Type B pancreatic cell (in vitro differentiated cells): Measurements from ENCODE around the gene HIC2. TPM values are rescaled to one million over a fixed set of nuclear protein-coding genes. Genes with fewer than 3 reads are reported as not detected.
"Not testable (repeated sequence)": the region's sequence is repeated elsewhere in the genome, so short reads cannot be mapped to it uniquely, and the experiment has no call there.

ENCODE experiments used
- DNase-seq: peaks from one replicate; pipeline ENCODE4 v3.0.0; 2021; ENCODE audit warnings: mixed read lengths; ENCODE audit not compliant: unreplicated experiment; ENCODE audit errors: extremely low spot score
- H3K27ac Mint-ChIP-seq: 2 replicates; pipeline ENCODE4 v1.8.0; 2021; ENCODE audit warnings: mild to moderate bottlenecking, mixed read lengths
- H3K27me3 Mint-ChIP-seq: 2 replicates; pipeline ENCODE4 v1.8.0; 2021; ENCODE audit warnings: mixed read lengths
- H3K36me3 Mint-ChIP-seq: 2 replicates; pipeline ENCODE4 v1.8.0; 2021; ENCODE audit warnings: mixed read lengths
- H3K4me1 Mint-ChIP-seq: one replicate; pipeline ENCODE4 v1.8.0; 2021; ENCODE audit warnings: mixed read lengths; ENCODE audit not compliant: unreplicated experiment
- H3K4me3 Mint-ChIP-seq: 2 replicates; pipeline ENCODE4 v1.8.0; 2021; ENCODE audit warnings: mild to moderate bottlenecking, mixed read lengths
- H3K9me3 Mint-ChIP-seq: 2 replicates; pipeline ENCODE4 v1.8.0; 2021; ENCODE audit warnings: mixed read lengths
- long read RNA-seq: library from polyadenylated mRNA; unstranded; transcript quantifications from one replicate; pipeline ENCODE4 v2.0.0, GENCODE V29; 2020
- total RNA-seq: library from RNA; stranded (reverse); gene quantifications from 2 replicates; pipeline ENCODE4 v1.2.1, GENCODE V29; 2021; ENCODE audit warnings: low replicate concordance

HIC2 gene, protein sequence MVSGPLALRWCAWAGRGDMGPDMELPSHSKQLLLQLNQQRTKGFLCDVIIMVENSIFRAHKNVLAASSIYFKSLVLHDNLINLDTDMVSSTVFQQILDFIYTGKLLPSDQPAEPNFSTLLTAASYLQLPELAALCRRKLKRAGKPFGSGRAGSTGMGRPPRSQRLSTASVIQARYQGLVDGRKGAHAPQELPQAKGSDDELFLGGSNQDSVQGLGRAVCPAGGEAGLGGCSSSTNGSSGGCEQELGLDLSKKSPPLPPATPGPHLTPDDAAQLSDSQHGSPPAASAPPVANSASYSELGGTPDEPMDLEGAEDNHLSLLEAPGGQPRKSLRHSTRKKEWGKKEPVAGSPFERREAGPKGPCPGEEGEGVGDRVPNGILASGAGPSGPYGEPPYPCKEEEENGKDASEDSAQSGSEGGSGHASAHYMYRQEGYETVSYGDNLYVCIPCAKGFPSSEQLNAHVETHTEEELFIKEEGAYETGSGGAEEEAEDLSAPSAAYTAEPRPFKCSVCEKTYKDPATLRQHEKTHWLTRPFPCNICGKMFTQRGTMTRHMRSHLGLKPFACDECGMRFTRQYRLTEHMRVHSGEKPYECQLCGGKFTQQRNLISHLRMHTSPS
- 36.1 and 65.5 TPM in 2 replicates for total RNA-seq
- long read RNA-seq, partial matches to known transcripts, result 0 of 7 reads
- long read RNA-seq, other reads (novel, unspliced or antisense), result 7 of 7 reads

DNA sequence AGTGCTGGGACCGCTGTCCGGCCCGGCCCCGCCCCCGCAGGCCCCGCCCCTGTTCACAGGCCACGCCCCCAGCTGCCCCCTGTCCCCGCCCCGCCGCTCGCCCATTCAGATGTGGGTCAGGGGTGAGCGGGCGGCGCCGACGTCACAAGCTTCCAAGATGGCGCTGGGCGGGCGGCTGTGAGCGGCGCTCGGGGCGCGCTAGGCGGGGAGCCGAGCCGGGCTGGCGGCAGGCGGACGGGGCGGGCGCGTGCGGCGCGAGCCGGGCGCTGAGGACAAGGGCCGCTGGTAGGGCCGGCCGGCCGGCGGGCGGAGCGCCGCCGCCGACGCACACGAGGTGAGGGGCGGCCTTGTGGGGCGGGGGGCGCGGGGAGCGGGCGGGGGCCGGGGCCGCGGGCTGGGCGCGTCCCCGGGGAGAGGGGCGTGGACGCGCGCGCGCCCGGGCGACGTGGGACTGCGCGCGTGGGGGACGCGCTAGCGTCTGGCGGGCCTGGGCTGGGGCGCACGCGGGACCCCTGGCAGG is at the start of gene HIC2:
Gene HIC2 (plus strand): TSS at position 145 of the 520 bp plus-strand sequence. CDS start 25,461 bp downstream, outside the sequence.
- not testable (repeated sequence) for H3K27ac Mint-ChIP-seq, H3K36me3 Mint-ChIP-seq, H3K4me1 Mint-ChIP-seq, H3K9me3 Mint-ChIP-seq, DNase-seq, H3K27me3 Mint-ChIP-seq
- peak within 1 kb of the TSS; percentile 76 for H3K4me3 Mint-ChIP-seq

DNA sequence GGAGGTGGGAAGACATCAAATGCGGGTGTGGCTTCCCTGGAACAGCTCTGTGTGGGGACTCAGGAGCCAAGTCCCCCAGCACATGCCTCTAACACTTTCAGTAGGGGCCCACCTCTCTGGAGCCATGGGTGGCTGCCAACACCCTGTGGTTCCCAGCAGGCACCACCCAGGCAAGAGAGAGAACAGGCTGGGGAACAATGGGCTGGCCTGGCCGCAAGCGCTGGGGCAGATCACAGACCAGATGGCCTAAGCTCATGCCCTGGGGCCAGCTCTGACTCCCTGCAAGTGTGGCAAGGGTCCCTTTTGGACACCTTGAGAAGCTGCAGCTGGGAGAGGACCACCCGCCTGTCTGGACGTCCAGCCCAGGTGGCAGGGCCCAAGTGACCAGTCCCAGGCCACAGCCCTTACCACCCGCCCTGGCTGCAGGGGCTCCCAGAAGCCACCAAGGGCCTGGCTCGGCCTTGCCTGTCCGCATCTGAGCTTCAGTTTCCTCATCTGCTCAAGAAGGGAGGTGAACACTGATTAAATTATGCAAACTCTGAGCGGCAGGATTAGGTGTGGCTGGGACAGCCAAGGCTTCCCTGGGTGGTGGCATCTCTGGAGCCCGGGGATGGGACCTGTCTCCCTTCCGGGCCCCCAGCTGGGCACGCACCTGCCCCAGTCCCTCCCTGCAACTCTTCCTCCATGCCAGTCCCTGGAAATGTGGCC is 48.4 kb upstream of the HIC2 start:
- H3K9me3 Mint-ChIP-seq, H3K36me3 Mint-ChIP-seq, H3K4me1 Mint-ChIP-seq, H3K27me3 Mint-ChIP-seq, H3K27ac Mint-ChIP-seq, H3K4me3 Mint-ChIP-seq: not testable (repeated sequence)
- peak; percentile 39 for DNase-seq

DNA sequence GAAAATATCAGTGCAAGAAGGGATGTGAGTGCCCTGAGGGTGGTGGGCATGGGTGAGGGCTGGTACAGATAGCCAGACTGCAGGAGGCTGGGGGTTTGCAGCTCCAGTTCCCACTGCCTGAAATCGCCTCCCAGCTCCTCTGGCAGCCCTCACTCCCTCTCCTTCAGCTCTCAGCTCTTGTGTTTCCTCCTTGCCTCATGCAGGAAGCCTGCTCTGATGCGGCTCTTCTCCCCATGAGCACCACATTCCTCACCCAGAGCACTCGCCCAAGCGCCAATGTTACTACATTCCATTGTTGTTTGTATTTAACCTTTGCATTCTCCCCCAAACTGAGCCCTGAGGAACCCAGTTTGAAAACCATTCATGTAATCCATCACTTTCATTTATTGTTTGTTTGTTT is 41.3 kb upstream of the HIC2 start:
- not testable (repeated sequence) for H3K36me3 Mint-ChIP-seq, H3K4me3 Mint-ChIP-seq, H3K27me3 Mint-ChIP-seq, DNase-seq, H3K9me3 Mint-ChIP-seq, H3K4me1 Mint-ChIP-seq, H3K27ac Mint-ChIP-seq

DNA sequence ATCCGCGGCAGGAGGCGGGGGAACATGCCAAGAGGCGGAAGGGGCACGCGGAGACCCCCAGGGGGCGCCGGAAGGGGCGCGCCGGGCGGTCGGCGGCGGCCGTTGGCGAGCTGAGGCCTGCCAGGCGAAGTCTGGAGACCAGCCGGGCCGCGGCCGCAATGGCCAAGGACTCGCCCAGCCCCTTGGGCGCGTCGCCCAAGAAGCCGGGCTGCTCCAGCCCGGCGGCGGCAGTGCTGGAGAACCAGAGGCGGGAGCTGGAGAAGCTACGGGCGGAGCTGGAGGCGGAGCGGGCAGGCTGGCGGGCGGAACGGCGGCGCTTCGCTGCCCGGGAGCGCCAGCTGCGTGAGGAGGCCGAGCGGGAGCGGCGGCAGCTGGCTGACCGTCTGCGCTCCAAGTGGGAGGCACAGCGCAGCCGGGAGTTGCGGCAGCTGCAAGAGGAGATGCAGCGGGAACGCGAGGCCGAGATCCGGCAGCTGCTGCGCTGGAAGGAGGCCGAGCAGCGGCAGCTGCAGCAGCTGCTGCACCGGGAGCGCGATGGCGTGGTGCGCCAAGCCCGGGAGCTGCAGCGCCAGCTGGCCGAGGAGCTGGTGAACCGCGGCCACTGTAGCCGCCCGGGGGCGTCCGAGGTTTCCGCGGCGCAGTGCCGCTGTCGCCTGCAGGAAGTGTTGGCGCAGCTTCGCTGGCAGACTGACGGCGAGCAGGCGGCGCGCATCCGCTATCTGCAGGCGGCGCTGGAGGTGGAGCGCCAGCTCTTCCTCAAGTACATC is 33.3 kb upstream of the HIC2 start, which contains the start of gene RIMBP3B:
Gene RIMBP3B (plus strand): TSS at position 51 of the 767 bp plus-strand sequence. CDS start 108 bp downstream, at position 159.
- not testable (repeated sequence) for H3K4me1 Mint-ChIP-seq, DNase-seq, H3K4me3 Mint-ChIP-seq, H3K36me3 Mint-ChIP-seq, H3K27me3 Mint-ChIP-seq, H3K9me3 Mint-ChIP-seq, H3K27ac Mint-ChIP-seq

DNA sequence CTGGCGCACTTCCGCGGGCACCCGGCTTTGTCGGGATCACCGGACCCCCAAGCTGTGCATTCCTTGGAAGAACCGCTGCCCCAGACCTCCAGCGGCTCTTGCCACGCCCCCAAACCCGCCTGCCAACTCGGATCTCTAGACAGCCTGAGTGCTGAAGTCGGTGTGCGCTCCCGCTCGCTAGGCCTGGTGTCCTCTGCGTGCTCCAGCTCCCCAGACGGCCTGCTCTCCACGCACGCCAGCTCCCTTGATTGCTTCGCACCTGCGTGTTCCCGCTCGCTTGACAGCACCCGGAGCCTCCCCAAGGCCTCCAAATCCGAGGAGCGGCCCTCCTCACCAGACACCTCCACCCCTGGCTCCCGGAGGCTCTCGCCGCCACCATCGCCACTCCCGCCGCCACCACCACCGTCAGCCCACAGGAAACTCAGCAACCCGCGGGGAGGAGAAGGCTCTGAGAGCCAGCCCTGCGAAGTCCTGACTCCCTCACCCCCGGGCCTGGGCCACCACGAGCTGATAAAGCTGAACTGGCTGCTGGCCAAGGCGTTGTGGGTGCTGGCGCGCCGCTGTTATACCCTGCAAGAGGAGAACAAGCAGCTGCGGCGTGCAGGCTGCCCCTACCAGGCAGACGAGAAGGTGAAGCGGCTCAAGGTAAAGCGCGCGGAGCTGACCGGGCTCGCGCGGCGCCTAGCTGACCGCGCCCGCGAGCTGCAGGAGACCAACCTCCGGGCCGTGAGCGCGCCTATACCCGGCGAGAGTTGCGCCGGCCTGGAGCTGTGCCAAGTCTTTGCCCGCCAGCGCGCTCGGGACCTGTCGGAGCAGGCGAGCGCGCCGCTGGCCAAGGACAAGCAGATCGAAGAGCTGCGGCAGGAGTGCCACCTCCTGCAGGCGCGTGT is 32.5 kb upstream of the HIC2 start:
- not testable (repeated sequence) for H3K9me3 Mint-ChIP-seq, H3K4me1 Mint-ChIP-seq, DNase-seq, H3K27ac Mint-ChIP-seq, H3K36me3 Mint-ChIP-seq, H3K27me3 Mint-ChIP-seq, H3K4me3 Mint-ChIP-seq

DNA sequence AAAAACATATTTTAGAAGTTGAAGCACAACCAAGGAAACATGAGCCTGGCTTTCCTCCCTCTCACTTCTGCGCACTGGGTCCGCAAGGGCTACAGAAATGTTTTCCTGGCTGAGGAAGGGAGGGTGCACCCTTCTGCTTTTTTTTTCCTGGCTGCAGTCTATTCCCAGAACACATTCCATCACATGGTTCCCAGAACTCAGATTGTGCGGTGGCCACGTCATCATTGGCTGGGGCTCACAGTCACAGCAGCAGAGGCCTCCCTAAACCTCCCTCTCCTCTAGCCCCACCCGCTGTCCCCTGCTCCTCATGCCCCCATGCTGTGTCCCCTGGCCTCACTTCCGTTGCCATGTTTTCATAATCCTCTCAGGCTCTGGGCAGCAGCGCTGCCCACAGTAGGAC is 27.7 kb upstream of the HIC2 start:
- not testable (repeated sequence) for H3K27me3 Mint-ChIP-seq, H3K4me1 Mint-ChIP-seq, H3K27ac Mint-ChIP-seq, H3K36me3 Mint-ChIP-seq, DNase-seq, H3K9me3 Mint-ChIP-seq, H3K4me3 Mint-ChIP-seq

DNA sequence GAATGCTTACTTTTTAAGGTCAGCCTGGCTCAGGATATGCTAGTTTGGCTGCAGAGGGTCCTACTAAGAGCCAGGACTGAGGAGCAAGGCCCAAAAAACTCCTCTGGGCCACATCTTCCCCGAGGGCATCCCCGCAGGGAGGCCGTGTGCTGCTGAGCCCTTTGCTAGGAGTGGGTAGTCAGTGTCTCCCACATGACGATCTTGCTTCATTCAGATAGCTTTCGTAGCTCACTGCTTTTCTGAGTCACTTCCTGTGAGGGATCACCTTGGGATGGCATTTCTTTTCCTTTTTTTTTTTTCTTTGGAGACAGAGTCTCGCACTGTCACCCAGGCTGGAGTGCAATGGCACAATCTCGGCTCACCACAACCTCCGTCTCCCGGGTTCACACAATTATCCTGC is 27.2 kb upstream of the HIC2 start:
- not testable (repeated sequence) for H3K4me1 Mint-ChIP-seq, H3K27ac Mint-ChIP-seq, H3K27me3 Mint-ChIP-seq, H3K36me3 Mint-ChIP-seq, DNase-seq, H3K9me3 Mint-ChIP-seq, H3K4me3 Mint-ChIP-seq

DNA sequence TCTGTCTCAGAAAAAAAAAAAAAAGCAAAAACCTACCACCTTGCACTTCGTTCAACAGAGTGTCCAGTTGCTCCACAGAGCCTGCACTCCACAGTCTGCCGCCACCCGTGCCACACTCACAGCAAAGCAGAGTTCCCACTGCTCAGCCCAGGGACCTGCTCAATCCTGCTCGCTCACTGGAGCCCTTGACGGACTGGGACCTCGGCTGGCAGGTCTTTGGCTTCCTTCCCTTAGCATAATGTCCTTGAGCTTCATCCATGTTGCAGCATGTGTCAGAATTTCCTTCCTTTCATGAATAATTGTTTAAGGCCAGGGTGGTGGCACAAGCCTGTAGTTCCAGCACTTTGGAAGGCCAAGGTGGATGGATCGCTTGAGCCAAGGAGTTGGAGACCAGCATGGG is 22.6 kb upstream of the HIC2 start:
- not testable (repeated sequence) for H3K36me3 Mint-ChIP-seq, DNase-seq, H3K27ac Mint-ChIP-seq, H3K4me1 Mint-ChIP-seq, H3K9me3 Mint-ChIP-seq, H3K4me3 Mint-ChIP-seq, H3K27me3 Mint-ChIP-seq

DNA sequence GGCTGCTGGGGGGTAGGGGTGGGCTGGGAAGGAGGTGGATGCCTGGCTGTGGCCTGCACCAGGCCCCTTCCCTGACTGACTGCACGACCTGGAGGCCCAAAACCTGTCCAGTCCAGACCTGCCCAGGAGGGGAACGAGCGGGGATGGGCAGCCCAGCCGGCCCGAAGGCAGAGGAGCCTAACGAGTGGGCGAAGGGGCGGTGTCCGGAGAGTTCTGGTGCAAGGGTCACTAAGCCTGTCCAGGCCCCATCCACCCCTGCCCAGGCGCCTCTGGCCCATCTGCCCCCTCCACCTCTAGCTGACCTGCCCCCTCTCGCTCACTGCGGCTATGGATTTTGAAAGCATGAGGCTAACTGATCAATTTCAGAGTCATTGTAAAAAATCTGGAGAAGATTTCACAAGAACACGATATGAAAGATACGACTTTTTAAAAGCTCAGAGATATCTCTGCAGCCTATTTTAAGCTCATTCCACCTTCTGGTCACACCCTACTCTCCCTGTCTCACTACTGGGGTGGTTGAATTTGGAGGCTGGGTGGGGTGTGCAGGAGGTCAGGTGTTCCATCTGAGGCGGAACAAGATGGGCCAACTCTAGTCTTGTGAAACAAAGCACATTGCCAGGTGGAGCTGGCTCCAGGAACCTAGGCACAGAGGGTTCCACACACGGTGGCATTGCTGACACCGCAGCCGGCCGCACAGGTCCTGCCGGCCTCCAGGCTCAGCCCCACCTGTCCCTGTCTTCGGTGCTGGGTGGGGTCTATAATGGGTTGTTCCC is 15.8 kb upstream of the HIC2 start:
- DNase-seq, H3K27ac Mint-ChIP-seq, H3K9me3 Mint-ChIP-seq, H3K36me3 Mint-ChIP-seq, H3K27me3 Mint-ChIP-seq, H3K4me1 Mint-ChIP-seq, H3K4me3 Mint-ChIP-seq: not testable (repeated sequence)

DNA sequence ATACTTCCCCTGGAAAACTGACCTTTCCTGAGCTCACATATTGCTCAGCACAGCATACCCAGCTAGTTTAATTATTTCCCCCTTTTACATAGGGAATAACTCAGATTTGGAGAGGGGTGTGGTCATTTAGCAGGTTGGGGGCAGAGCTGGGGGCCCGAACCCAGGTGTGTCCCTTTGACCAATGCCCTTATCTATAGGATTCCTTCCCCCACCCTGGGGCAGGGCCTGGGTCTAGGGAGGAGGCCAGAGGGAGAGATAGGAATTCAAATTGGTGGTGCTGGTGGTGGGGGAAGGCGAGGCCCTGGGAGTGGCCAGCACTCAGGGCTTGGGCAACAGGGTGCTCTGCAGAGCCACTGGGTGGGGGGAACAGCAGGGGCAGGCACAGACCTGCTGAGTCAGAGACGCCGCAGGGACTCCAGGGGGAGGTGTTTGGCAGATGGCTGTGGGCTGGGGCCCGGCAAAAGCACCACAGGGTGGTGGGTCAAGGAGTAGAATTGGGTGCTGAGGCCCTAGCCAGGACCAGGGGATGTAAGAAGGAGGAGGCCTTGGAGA is 14.3 kb upstream of the HIC2 start:
- H3K36me3 Mint-ChIP-seq, H3K27me3 Mint-ChIP-seq, H3K9me3 Mint-ChIP-seq, DNase-seq, H3K4me1 Mint-ChIP-seq, H3K27ac Mint-ChIP-seq, H3K4me3 Mint-ChIP-seq: not testable (repeated sequence)

DNA sequence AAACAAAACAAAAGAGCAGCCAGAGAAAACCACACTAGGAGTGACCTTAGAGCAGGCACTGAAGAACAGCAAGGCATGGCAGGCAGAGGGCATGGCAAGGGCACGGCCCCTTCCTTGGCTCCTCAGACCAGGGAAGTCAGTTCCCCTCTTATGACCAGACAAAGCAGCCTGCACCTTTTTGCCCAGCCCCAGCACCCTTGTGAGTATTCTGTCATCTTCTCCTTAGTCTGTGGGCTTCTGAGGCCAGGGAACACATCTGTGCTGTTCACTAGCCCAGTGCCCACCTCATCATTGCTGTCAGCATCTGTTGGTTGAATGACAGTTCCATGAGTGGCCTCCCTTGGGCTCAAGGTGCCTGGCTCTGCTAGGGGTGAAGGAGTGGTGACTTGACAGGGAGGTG is 10.0 kb upstream of the HIC2 start:
- H3K4me1 Mint-ChIP-seq, H3K4me3 Mint-ChIP-seq, DNase-seq, H3K27ac Mint-ChIP-seq, H3K36me3 Mint-ChIP-seq, H3K9me3 Mint-ChIP-seq, H3K27me3 Mint-ChIP-seq: not testable (repeated sequence)

DNA sequence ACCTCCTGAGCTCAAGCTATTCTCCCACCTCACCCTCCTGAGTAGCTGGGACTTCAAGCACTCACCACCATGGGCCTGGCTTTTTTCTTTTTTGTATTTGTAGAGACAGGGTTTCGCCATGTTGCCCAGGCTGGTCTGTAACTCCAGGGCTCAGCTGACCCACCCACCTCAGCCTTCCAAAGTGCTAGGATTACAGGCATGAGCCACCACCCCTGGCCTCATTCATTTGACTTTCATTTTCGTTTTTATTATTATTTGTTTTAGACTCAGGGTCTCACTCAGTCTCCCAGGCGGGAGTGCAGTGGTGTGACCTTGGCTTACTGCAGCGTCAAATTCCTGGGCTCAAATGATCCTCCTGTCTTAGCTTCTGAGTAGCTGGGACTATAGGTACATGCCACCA is 9.4 kb upstream of the HIC2 start:
- not testable (repeated sequence) for H3K4me3 Mint-ChIP-seq, H3K9me3 Mint-ChIP-seq

More for the DNA sequence above, 9.4 kb upstream of the HIC2 start:
- not testable (repeated sequence) for DNase-seq, H3K27ac Mint-ChIP-seq, H3K36me3 Mint-ChIP-seq, H3K4me1 Mint-ChIP-seq, H3K27me3 Mint-ChIP-seq
